HepG2 (cell line): ENCODE data around the gene COA1.

ENCODE experiments used
- BRCA1 ChIP-seq: sonication (generic); formaldehyde crosslinking; IDR thresholded peaks from 2 replicates; pipeline ENCODE4 v1.4.0; 2020; ENCODE audit warnings: missing genetic modification reagents
- CTCF ChIP-seq: sonication (generic); formaldehyde crosslinking; IDR thresholded peaks from 2 replicates; pipeline ENCODE4 v1.5.0; 2020; ENCODE audit warnings: mild to moderate bottlenecking, missing genetic modification reagents, moderate library complexity
- KDM4B ChIP-seq: sonication (generic); formaldehyde crosslinking; IDR thresholded peaks from 2 replicates; pipeline ENCODE4 v1.4.0; 2020; ENCODE audit warnings: missing genetic modification reagents
- POLR2AphosphoS5 ChIP-seq: IDR thresholded peaks from 2 replicates; pipeline ENCODE4 v1.6.1; 2012; ENCODE audit warnings: low read depth, low read length
- ZNF841 ChIP-seq: sonication (generic); formaldehyde crosslinking; IDR thresholded peaks from 2 replicates; pipeline ENCODE4 v1.8.1; 2023; ENCODE audit warnings: missing genetic modification reagents, borderline replicate concordance
- TF ChIP-seq, protein P1 (sequence below): sonication (generic); formaldehyde crosslinking; IDR thresholded peaks from 2 replicates; pipeline ENCODE4 v1.8.1; 2022; ENCODE audit warnings: mild to moderate bottlenecking, missing genetic modification reagents
- TF ChIP-seq, protein P2 (sequence below): sonication (generic); formaldehyde crosslinking; IDR thresholded peaks from 2 replicates; pipeline ENCODE4 v1.4.0; 2020; ENCODE audit warnings: missing genetic modification reagents, borderline replicate concordance

- TF ChIP-seq, protein P1, sequence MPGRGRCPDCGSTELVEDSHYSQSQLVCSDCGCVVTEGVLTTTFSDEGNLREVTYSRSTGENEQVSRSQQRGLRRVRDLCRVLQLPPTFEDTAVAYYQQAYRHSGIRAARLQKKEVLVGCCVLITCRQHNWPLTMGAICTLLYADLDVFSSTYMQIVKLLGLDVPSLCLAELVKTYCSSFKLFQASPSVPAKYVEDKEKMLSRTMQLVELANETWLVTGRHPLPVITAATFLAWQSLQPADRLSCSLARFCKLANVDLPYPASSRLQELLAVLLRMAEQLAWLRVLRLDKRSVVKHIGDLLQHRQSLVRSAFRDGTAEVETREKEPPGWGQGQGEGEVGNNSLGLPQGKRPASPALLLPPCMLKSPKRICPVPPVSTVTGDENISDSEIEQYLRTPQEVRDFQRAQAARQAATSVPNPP (CRISPR knock-in tag) = no peak
- TF ChIP-seq CTCF (CRISPR knock-in tag) (no peak), POLR2AphosphoS5 (no peak), ZNF841 (no peak), KDM4B (CRISPR knock-in tag) (no peak), BRCA1 (CRISPR knock-in tag) (no peak)
- TF ChIP-seq, protein P2, sequence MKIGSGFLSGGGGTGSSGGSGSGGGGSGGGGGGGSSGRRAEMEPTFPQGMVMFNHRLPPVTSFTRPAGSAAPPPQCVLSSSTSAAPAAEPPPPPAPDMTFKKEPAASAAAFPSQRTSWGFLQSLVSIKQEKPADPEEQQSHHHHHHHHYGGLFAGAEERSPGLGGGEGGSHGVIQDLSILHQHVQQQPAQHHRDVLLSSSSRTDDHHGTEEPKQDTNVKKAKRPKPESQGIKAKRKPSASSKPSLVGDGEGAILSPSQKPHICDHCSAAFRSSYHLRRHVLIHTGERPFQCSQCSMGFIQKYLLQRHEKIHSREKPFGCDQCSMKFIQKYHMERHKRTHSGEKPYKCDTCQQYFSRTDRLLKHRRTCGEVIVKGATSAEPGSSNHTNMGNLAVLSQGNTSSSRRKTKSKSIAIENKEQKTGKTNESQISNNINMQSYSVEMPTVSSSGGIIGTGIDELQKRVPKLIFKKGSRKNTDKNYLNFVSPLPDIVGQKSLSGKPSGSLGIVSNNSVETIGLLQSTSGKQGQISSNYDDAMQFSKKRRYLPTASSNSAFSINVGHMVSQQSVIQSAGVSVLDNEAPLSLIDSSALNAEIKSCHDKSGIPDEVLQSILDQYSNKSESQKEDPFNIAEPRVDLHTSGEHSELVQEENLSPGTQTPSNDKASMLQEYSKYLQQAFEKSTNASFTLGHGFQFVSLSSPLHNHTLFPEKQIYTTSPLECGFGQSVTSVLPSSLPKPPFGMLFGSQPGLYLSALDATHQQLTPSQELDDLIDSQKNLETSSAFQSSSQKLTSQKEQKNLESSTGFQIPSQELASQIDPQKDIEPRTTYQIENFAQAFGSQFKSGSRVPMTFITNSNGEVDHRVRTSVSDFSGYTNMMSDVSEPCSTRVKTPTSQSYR (CRISPR knock-in tag) = no peak
Measured at GRCh38 chr7:43752411-43752810, 23.1 kb upstream of the COA1 start.
